ENCODE measurements around the gene MATN1. TPM values are rescaled to one million over a fixed set of nuclear protein-coding genes. Genes with fewer than 3 reads are reported as not detected.

MATN1 gene
- total RNA-seq, 2 donors from 2014 or later = 1.5 TPM; not detected in 1

DNA sequence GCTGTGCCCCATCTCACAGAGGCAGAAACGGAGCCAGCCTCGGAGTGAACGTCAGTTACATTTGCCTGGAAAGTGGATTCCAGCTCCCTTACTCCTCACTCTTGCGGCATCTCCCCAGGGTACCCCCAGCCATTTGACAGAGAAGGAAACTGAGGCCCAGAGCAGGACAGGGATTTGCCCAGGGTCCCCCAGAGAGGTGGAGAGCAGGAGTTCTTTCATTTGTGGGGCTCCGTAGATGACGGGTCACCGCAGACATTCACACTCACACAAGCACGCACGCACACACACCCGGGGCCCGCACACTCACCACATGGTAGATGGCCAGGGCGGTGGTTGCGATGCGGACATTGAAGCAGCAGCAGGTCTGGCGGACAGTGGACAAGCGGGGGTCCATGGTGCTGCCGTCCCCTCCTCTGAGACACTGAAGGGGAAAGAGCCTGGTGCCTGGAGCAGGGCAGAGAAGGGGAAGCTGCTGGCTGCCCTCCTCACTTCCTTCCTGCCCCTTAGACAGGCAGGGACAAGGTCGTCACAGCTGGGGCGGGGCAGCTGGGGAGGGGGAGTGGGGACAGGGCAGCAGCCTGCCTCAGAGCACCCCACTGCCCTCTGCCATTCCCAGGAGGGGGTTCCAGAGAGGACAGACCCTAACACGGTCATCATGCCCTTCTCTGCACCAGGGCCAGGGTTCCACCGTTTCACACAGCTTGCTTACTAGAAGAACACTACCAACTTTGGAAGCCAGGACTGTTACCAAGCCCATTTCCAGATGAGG lies 34.2 kb upstream of the MATN1 start, which contains the start of gene LAPTM5:
TSS of gene LAPTM5 (minus strand) at position 423 of the 769 bp plus-strand sequence. CDS start at position 394, 29 bp downstream.
- DNase-seq (ENCODE audit: low spot score) (no peak), ATAC-seq (ENCODE audit: insufficient number of reproducible peaks, low FRiP score, low read depth) (no peak)
- Histone ChIP-seq H3K9me3 (no peaks in the 10 kb centered on the region), H3K4me1 (ENCODE audit: control insufficient read depth in 1 of 2, low read depth in 2 of 2) (peaks cover 4 to 15% of the 10 kb centered on the region in 2 donors), H3K27ac (peak within 1 kb of the TSS; percentile 47 to 71), H3K27me3 (replicated peaks; ENCODE audit: insufficient read depth) (no peaks in the 10 kb centered on the region), H3K36me3 (no peaks in the 10 kb centered on the region), H3K4me3 (peak within 1 kb of the TSS; percentile 67)
- TF ChIP-seq, protein P1, sequence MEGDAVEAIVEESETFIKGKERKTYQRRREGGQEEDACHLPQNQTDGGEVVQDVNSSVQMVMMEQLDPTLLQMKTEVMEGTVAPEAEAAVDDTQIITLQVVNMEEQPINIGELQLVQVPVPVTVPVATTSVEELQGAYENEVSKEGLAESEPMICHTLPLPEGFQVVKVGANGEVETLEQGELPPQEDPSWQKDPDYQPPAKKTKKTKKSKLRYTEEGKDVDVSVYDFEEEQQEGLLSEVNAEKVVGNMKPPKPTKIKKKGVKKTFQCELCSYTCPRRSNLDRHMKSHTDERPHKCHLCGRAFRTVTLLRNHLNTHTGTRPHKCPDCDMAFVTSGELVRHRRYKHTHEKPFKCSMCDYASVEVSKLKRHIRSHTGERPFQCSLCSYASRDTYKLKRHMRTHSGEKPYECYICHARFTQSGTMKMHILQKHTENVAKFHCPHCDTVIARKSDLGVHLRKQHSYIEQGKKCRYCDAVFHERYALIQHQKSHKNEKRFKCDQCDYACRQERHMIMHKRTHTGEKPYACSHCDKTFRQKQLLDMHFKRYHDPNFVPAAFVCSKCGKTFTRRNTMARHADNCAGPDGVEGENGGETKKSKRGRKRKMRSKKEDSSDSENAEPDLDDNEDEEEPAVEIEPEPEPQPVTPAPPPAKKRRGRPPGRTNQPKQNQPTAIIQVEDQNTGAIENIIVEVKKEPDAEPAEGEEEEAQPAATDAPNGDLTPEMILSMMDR (IDR thresholded peaks at IDR 0.05) = no peak

- Histone ChIP-seq H3K4me1 (ENCODE audit: control insufficient read depth in 1 of 2, low read depth in 2 of 2) (peaks cover 0 to 7% of the 10 kb centered on the region in 2 donors), H3K36me3 (no peaks in the 10 kb centered on the region), H3K9me3 (no peaks in the 10 kb centered on the region), H3K27ac (peak overlapping the region; percentile 47 to 71), H3K27me3 (replicated peaks; ENCODE audit: insufficient read depth) (no peaks in the 10 kb centered on the region), H3K4me3 (peak overlapping the region; percentile 67)
- DNase-seq (ENCODE audit: low spot score) (peak; percentile 10), ATAC-seq (ENCODE audit: insufficient number of reproducible peaks, low FRiP score, low read depth) (no peak)
- TF ChIP-seq, protein P1 (IDR thresholded peaks at IDR 0.05) = no peak
These were observed 33.4 kb upstream of the MATN1 start for GRCh38 chr1:30756545-30757351.

DNA sequence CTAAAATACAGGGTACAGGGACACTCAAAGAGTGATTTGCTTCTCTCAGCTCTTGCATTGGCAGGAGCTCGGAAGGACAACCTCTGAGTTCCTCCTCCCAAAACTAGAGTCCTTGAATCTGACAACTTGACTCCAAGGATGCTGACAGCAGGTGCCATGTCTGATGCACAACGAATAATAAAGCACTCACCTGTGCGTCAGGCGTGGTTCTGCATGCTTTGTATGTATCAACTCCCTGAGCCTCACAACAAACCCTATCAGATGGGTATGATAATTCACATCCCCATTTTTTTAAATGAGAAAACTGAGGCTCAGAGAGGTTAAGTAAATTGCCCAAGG lies 32.8 kb upstream of the MATN1 start:
- peak overlapping the region in 1 of 2 donors; percentile 44 for H3K27ac ChIP-seq
- DNase-seq (ENCODE audit: low spot score) (no peak), ATAC-seq (ENCODE audit: insufficient number of reproducible peaks, low FRiP score, low read depth) (no peak)
- H3K4me1 ChIP-seq (ENCODE audit: control insufficient read depth in 1 of 2, low read depth in 2 of 2) = peaks cover 0 to 2% of the 10 kb centered on the region in 2 donors
- peak overlapping the region; percentile 67 for H3K4me3 ChIP-seq
- H3K27me3 ChIP-seq (replicated peaks; ENCODE audit: insufficient read depth) = no peaks in the 10 kb centered on the region
- H3K9me3 ChIP-seq = no peaks in the 10 kb centered on the region
- TF ChIP-seq, protein P1 (IDR thresholded peaks at IDR 0.05) = no peak
- H3K36me3 ChIP-seq = no peaks in the 10 kb centered on the region

- no peaks in the 10 kb centered on the region for H3K27me3 ChIP-seq (replicated peaks; ENCODE audit: insufficient read depth)
- no peaks in the 10 kb centered on the region for H3K36me3 ChIP-seq
- TF ChIP-seq, protein P1 (IDR thresholded peaks at IDR 0.05) = no peak
- H3K4me1 ChIP-seq (ENCODE audit: control insufficient read depth in 1 of 2, low read depth in 2 of 2) = no peaks in the 10 kb centered on the region
- DNase-seq (ENCODE audit: low spot score) (no peak), ATAC-seq (ENCODE audit: insufficient number of reproducible peaks, low FRiP score, low read depth) (no peak)
- H3K27ac ChIP-seq = peak overlapping the region in 1 of 2 donors; percentile 44
- peak overlapping the region; percentile 67 for H3K4me3 ChIP-seq
- no peaks in the 10 kb centered on the region for H3K9me3 ChIP-seq
These were observed 32.4 kb upstream of the MATN1 start for GRCh38 chr1:30755746-30756145.

GRCh38 chr1:30755334-30755733 lies 31.9 kb upstream of the MATN1 start:
- TF ChIP-seq, protein P1 (IDR thresholded peaks at IDR 0.05) = no peak
- ATAC-seq (ENCODE audit: insufficient number of reproducible peaks, low FRiP score, low read depth) = no peak
- H3K36me3 ChIP-seq = no peaks in the 10 kb centered on the region
- H3K27ac ChIP-seq = peak overlapping the region in 1 of 2 donors; percentile 11
- H3K9me3 ChIP-seq = no peaks in the 10 kb centered on the region
- peak overlapping the region; percentile 67 for H3K4me3 ChIP-seq
- no peaks in the 10 kb centered on the region for H3K27me3 ChIP-seq (replicated peaks; ENCODE audit: insufficient read depth)
- no peaks in the 10 kb centered on the region for H3K4me1 ChIP-seq (ENCODE audit: control insufficient read depth in 1 of 2, low read depth in 2 of 2)
- DNase-seq (ENCODE audit: low spot score) = no peak
